ENCODE results near the gene NYAP2.
A peak's percentile ranks its signal among the peaks of the same experiment; 100 is the strongest.

Gene NYAP2

GRCh38 chr2:225399504-225399903 is at the start of gene NYAP2:
Gene NYAP2 (plus strand): TSS chr2:225399710. CDS start chr2:225408881, 9,171 bp downstream.
- DNase-seq (ENCODE audit: low read depth in 1 of 2, low spot score in 1 of 2) = no peak
- TF ChIP-seq JUND (IDR thresholded peaks at IDR 0.05; ENCODE audit: low read depth) = no peak
- in situ Hi-C loops (cut with HindIII; ENCODE audit: low pct_unique_long_range_greater_than_20kb, low sequenced_read_pairs) = no loop called here

GRCh38 chr2:225353579-225354085 is 45.9 kb upstream of the NYAP2 start:
- TF ChIP-seq JUND (IDR thresholded peaks at IDR 0.05; ENCODE audit: low read depth) = no peak
- in situ Hi-C loops (cut with HindIII; ENCODE audit: low pct_unique_long_range_greater_than_20kb, low sequenced_read_pairs) = no loop called here
- DNase-seq (ENCODE audit: low read depth in 1 of 2, low spot score in 1 of 2) = no peak

GRCh38 chr2:225354281-225354774 is 45.2 kb upstream of the NYAP2 start:
- no peak for TF ChIP-seq JUND (IDR thresholded peaks at IDR 0.05; ENCODE audit: low read depth)
- in situ Hi-C loops (cut with HindIII; ENCODE audit: low pct_unique_long_range_greater_than_20kb, low sequenced_read_pairs) = no loop called here
- DNase-seq (ENCODE audit: low read depth in 1 of 2, low spot score in 1 of 2) = no peak

- no peak for TF ChIP-seq JUND (IDR thresholded peaks at IDR 0.05; ENCODE audit: low read depth)
Observed at GRCh38 chr2:225355788-225356187, 43.7 kb upstream of the NYAP2 start.

DNA sequence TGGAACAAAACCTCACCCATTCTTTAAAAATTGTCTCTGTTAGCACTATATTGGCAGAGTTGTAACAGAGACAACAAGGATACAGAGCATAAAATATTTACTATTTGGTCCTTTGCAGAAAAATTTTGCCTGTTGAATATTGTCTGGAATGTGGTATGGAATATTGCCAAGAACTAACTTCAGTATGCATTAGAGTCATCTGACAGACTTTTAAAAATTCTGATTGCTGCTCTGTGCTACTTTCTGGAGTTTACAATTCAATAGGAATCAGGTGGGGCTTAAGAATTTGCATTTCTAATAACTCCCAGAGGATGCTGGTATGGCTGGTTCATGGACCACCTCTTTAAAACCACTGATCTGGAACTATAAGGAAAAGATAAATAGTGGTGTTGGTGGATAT is 32.8 kb upstream of the NYAP2 start:
- no peak for TF ChIP-seq JUND (IDR thresholded peaks at IDR 0.05; ENCODE audit: low read depth)
- in situ Hi-C loops (cut with HindIII; ENCODE audit: low pct_unique_long_range_greater_than_20kb, low sequenced_read_pairs) = no loop called here
- DNase-seq (ENCODE audit: low read depth in 1 of 2, low spot score in 1 of 2) = no peak

More at GRCh38 chr2:225355788-225356187, 43.7 kb upstream of the NYAP2 start:
- in situ Hi-C loops (cut with HindIII; ENCODE audit: low pct_unique_long_range_greater_than_20kb, low sequenced_read_pairs) = no loop called here
- no peak for DNase-seq (ENCODE audit: low read depth in 1 of 2, low spot score in 1 of 2)

GRCh38 chr2:225367482-225367881 is 32.0 kb upstream of the NYAP2 start:
- DNase-seq (ENCODE audit: low read depth in 1 of 2, low spot score in 1 of 2) = peak in 1 of 2 experiments; percentile 54
- in situ Hi-C loops (cut with HindIII; ENCODE audit: low pct_unique_long_range_greater_than_20kb, low sequenced_read_pairs) = no loop called here
- no peak for TF ChIP-seq JUND (IDR thresholded peaks at IDR 0.05; ENCODE audit: low read depth)

DNA sequence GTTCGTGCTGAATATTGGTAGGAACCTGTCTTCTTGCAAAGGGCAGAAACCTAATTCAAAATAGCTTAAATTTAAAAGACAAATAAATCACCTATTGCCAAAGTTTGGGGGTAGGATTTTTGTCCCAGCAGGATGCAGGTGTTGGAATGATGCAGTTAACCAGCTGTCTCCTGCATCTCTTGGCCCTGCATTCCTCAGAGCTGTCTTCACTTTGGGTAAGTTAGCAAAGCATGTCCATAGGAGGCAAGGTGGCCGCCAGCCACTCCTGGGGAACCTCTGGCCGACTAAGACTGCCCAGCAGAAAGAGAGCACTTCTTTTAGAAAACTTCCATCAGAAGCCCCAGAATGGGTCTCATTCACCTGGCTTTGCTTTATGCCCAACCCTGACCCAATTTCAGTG is 20.5 kb upstream of the NYAP2 start:
- no peak for TF ChIP-seq JUND (IDR thresholded peaks at IDR 0.05; ENCODE audit: low read depth)
- in situ Hi-C loops (cut with HindIII; ENCODE audit: low pct_unique_long_range_greater_than_20kb, low sequenced_read_pairs) = no loop called here
- no peak for DNase-seq (ENCODE audit: low read depth in 1 of 2, low spot score in 1 of 2)

DNA sequence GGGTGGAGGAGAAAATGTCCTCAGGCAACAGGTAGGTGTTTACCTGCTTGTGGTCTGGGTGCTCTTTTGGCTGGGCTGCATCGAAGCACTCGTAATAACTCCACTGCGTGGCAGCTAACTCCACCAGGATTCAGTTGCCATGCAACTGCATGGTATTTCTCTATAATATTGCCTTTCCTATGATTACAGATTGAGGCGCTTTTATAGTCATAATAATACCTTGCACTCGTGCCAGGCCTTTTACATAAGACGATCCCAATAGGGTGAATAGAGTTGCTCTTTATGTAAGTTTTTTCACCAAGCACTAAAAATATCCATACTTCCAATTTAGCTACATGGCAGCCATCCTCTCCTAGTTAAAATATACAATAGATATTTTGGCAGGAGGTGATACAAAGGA is 19.7 kb upstream of the NYAP2 start:
- peak; percentile 3 to 86 for DNase-seq (ENCODE audit: low read depth in 1 of 2, low spot score in 1 of 2)
- no peak for TF ChIP-seq JUND (IDR thresholded peaks at IDR 0.05; ENCODE audit: low read depth)
- in situ Hi-C loops (cut with HindIII; ENCODE audit: low pct_unique_long_range_greater_than_20kb, low sequenced_read_pairs) = no loop called here

- no peak for TF ChIP-seq JUND (IDR thresholded peaks at IDR 0.05; ENCODE audit: low read depth)
- DNase-seq (ENCODE audit: low read depth in 1 of 2, low spot score in 1 of 2) = no peak
- in situ Hi-C loops (cut with HindIII; ENCODE audit: low pct_unique_long_range_greater_than_20kb, low sequenced_read_pairs) = no loop called here
Observed at GRCh38 chr2:225381609-225382008, 17.9 kb upstream of the NYAP2 start.

DNA sequence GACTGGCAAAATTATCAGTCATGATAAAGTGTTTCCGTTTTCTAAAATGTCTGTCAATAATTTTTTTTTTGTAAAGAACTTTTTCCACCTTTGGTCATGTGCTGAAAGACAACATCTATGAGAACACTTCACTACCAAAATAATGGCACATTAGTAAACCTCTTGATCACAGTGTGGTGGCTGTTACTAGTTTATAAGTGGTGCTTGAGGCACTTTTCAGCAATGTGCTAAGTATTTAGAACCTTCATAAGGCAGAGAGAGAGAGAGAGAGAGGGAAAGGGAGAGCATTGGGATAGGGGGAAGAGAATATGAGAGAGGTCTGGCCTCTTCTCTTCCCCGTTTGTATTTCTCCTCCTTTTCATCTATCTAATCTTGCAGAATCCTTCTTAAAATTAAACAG is 1.1 kb upstream of the NYAP2 start:
- TF ChIP-seq JUND (IDR thresholded peaks at IDR 0.05; ENCODE audit: low read depth) = no peak
- DNase-seq (ENCODE audit: low read depth in 1 of 2, low spot score in 1 of 2) = no peak
- in situ Hi-C loops (cut with HindIII; ENCODE audit: low pct_unique_long_range_greater_than_20kb, low sequenced_read_pairs) = no loop called here

DNA sequence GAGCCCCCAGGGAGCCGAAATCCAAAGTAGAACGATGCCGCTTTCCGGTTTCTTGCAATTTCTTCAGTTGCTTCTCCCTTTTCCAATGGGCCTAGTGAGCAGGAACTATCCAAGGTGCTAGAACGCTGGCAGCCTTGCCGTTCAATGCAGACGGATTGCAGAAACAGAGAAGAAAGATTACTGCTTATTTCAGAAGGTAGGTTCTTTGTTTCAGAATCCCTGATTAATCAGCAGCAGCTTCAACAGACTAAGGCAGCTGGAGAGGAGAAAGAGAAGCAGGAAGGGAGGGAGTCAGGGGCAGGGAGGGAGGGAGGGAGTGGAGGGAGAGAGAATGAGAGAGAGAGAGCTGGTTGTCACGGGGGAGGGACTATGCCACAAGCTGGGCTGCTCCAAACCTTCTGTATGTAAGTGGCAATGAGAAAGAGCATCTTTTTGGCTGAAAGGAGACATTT is 576 bp downstream of the NYAP2 start:
- TF ChIP-seq JUND (IDR thresholded peaks at IDR 0.05; ENCODE audit: low read depth) = no peak
- peak; percentile 23 to 72 for DNase-seq (ENCODE audit: low read depth in 1 of 2, low spot score in 1 of 2)

GRCh38 chr2:225400546-225401400 is 1.3 kb downstream of the NYAP2 start:
- no peak for TF ChIP-seq JUND (IDR thresholded peaks at IDR 0.05; ENCODE audit: low read depth)
- no peak for DNase-seq (ENCODE audit: low read depth in 1 of 2, low spot score in 1 of 2)
- in situ Hi-C loops (cut with HindIII; ENCODE audit: low pct_unique_long_range_greater_than_20kb, low sequenced_read_pairs) = no loop called here

More for the DNA sequence above, 576 bp downstream of the NYAP2 start:
- in situ Hi-C loops (cut with HindIII; ENCODE audit: low pct_unique_long_range_greater_than_20kb, low sequenced_read_pairs) = no loop called here

DNA sequence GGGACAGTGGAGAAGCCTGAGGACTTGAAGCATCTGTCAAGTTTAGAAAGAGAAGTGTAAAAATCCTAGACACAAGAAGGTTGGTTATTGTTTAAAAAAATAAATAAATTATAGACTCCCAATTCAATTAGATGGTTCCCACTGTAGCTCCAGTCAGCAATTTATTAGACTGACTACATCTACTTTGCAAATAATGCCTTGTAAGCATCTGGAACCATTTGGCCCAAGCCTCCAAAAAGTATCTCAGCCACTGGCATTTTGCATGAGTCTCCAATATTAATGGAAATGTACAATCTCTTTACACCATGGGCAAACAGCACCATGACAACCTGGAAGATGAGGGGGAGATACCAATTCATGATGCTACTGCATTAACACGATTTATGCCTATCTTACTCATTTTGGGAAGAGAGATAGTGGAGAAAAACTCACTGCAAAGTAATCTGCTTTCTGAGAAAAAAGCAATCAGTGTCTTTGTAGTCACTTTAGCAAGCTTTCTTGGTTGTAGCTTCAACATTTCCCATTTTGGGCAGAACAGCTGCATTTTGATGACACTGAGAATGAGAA is 2.8 kb downstream of the NYAP2 start:
- no peak for DNase-seq (ENCODE audit: low read depth in 1 of 2, low spot score in 1 of 2)
- in situ Hi-C loops (cut with HindIII; ENCODE audit: low pct_unique_long_range_greater_than_20kb, low sequenced_read_pairs) = no loop called here

More for the DNA sequence above, 2.8 kb downstream of the NYAP2 start:
- TF ChIP-seq JUND (IDR thresholded peaks at IDR 0.05; ENCODE audit: low read depth) = no peak

Measured in T47D (cell line).